ENCODE data around the gene OR2M3. TPM values are rescaled to one million over a fixed set of nuclear protein-coding genes. Genes with fewer than 3 reads are reported as not detected.
"Not testable (repeated sequence)": the region's sequence is repeated elsewhere in the genome, so short reads cannot be mapped to it uniquely, and the experiment has no call there.

Gene OR2M3
- total RNA-seq, 1 donor from 2014 or later = not detected

DNA sequence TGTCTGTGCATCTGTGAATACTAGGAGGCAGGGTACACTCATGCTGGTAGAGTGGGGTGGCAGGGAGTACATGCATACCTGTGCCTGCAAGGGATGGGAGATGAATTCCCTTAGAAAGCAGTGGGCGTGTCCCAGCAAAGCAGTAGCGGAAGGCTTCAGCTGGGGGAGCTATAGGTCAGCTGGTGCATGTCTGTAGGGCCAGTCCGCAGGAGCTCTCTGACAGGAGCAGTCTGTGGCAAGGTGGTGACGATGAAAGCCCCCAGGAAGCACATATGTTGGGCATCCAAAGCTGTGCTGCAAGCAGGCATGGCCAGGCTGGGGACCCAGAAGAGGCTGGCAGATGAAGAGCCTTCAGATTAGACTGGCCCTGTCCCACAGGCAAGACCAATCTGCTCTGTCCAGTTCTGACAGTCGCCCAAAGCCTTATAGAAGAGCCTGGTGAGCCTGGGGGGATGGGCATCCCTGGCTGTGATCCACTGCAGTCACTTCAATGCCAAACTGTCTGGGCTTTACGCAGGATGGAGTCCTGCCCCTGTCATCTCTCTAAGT, 32.4 kb downstream of the OR2M3 start:
- H3K36me3 Mint-ChIP-seq (ENCODE audit: low read depth) = no peaks in the 10 kb centered on the region
- no peak for DNase-seq (ENCODE audit: low spot score)
- no peak overlapping the region for H3K27ac Mint-ChIP-seq
- intact Hi-C loops (cut with micrococcal nuclease) = no loop called here
- no peak overlapping the region for H3K4me3 Mint-ChIP-seq
- no peaks in the 10 kb centered on the region for H3K9me3 Mint-ChIP-seq
- no peaks in the 10 kb centered on the region for H3K27me3 Mint-ChIP-seq (ENCODE audit: insufficient read depth)
- H3K4me1 Mint-ChIP-seq (ENCODE audit: low read depth) = no peaks in the 10 kb centered on the region

- Mint-ChIP-seq H3K27me3 (ENCODE audit: insufficient read depth) (no peaks in the 10 kb centered on the region), H3K9me3 (no peaks in the 10 kb centered on the region), H3K36me3 (ENCODE audit: low read depth) (no peaks in the 10 kb centered on the region), H3K4me3 (no peak within 1 kb of the TSS), H3K4me1 (ENCODE audit: low read depth) (no peaks in the 10 kb centered on the region), H3K27ac (no peak within 1 kb of the TSS)
- intact Hi-C loops (cut with micrococcal nuclease) = no loop called here
- DNase-seq (ENCODE audit: low spot score) = no peak
These were observed 34.1 kb downstream of the OR2M3 start, which contains the start of gene OR2M4 for GRCh38 chr1:248231117-248231516. TSS of gene OR2M4 (plus strand) at chr1:248231417. CDS start at chr1:248238929, 7,512 bp downstream.

- no peak overlapping the region for H3K27ac Mint-ChIP-seq
- no peaks in the 10 kb centered on the region for H3K9me3 Mint-ChIP-seq
- no peaks in the 10 kb centered on the region for H3K27me3 Mint-ChIP-seq (ENCODE audit: insufficient read depth)
- H3K36me3 Mint-ChIP-seq (ENCODE audit: low read depth) = no peaks in the 10 kb centered on the region
- intact Hi-C loops (cut with micrococcal nuclease) = no loop called here
- no peak for DNase-seq (ENCODE audit: low spot score)
- H3K4me3 Mint-ChIP-seq = no peak overlapping the region
- peaks cover 7% of the 10 kb centered on the region for H3K4me1 Mint-ChIP-seq (ENCODE audit: low read depth)
These were observed 42.4 kb downstream of the OR2M3 start for GRCh38 chr1:248239478-248239877.

- intact Hi-C loops (cut with micrococcal nuclease) = loop anchor here (5.0 to 10.0 kb wide), 2 partner anchors 306 to 442 kb away; no protein-coding TSS in a partner anchor
- H3K4me1 Mint-ChIP-seq (ENCODE audit: low read depth) = peaks cover 7% of the 10 kb centered on the region
- H3K27ac Mint-ChIP-seq = no peak overlapping the region
- no peaks in the 10 kb centered on the region for H3K27me3 Mint-ChIP-seq (ENCODE audit: insufficient read depth)
- no peak for DNase-seq (ENCODE audit: low spot score)
- no peaks in the 10 kb centered on the region for H3K9me3 Mint-ChIP-seq
- H3K4me3 Mint-ChIP-seq = no peak overlapping the region
- no peaks in the 10 kb centered on the region for H3K36me3 Mint-ChIP-seq (ENCODE audit: low read depth)
These were observed 46.1 kb downstream of the OR2M3 start for GRCh38 chr1:248243204-248243603.

DNA sequence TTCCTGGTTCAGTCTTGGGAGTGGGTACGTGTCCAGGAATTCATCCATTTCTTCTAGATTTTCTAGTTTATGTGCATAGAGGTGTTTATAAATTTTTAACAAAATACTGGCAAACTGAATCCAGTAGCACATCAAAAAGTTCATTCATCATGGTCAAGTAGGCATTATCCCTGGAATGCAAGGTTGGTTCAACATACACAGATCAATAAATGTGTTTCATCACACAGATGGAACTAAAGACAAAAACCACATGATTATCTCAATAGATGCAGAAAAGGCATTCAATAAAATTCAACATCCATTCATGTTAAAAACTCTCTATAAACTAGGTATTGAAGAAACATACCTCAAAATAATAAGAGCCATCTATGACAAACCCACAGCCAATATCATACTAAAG, 62.2 kb downstream of the OR2M3 start:
- H3K4me3 Mint-ChIP-seq; H3K27me3 Mint-ChIP-seq (ENCODE audit: insufficient read depth); H3K4me1 Mint-ChIP-seq (ENCODE audit: low read depth); H3K36me3 Mint-ChIP-seq (ENCODE audit: low read depth); DNase-seq (ENCODE audit: low spot score); H3K27ac Mint-ChIP-seq; intact Hi-C loops (cut with micrococcal nuclease); H3K9me3 Mint-ChIP-seq: not testable (repeated sequence)

Other genes with a start within 250 kb of the OR2M3 start
- 0.21 TPM in 1 of 2 replicates, not detected in the other for gene OR2L8, start 248.4 kb upstream of the OR2M3 start, total RNA-seq
- not detected in 2 replicates for gene OR2AK2, start 232.0 kb upstream of the OR2M3 start, total RNA-seq
- not detected in 2 replicates for gene OR2L5, start 183.6 kb upstream of the OR2M3 start, total RNA-seq
- gene OR2L2, start 167.2 kb upstream of the OR2M3 start, total RNA-seq = 0.07 and 0.08 TPM in 2 replicates
- not detected in 2 replicates for gene OR2L3, start 150.4 kb upstream of the OR2M3 start, total RNA-seq
- gene OR2L13, start 102.1 kb upstream of the OR2M3 start, total RNA-seq = not detected in 2 replicates
- not detected in 2 replicates for gene OR2M5, start 52.1 kb upstream of the OR2M3 start, total RNA-seq
- not detected in 2 replicates for gene OR2M2, start 22.4 kb upstream of the OR2M3 start, total RNA-seq
- gene OR2M4, start 34.2 kb downstream of the OR2M3 start, total RNA-seq = not detected in 2 replicates
- not detected in 2 replicates for gene OR2T33, start 80.7 kb downstream of the OR2M3 start, total RNA-seq
- not detected in 2 replicates for gene OR2T12, start 106.2 kb downstream of the OR2M3 start, total RNA-seq
- gene OR2M7, start 127.3 kb downstream of the OR2M3 start, total RNA-seq = not detected in 2 replicates
- gene OR14C36, start 151.5 kb downstream of the OR2M3 start, total RNA-seq = not detected in 2 replicates
- not detected in 2 replicates for gene OR2T4, start 164.4 kb downstream of the OR2M3 start, total RNA-seq
- gene OR2T6, start 178.5 kb downstream of the OR2M3 start, total RNA-seq = not detected in 2 replicates
- not detected in 2 replicates for gene OR2T1, start 205.8 kb downstream of the OR2M3 start, total RNA-seq
- gene OR2T2, start 248.4 kb downstream of the OR2M3 start, total RNA-seq = not detected in 2 replicates

All from activated T-helper 1 cell treated with anti-CD3 and anti-CD28 coated beads, Interleukin-12 subunit alpha, Interleukin-12 subunit beta, Interleukin-2, Interleukin-4 antibody, amounts not matched to agents 30 ng/mL and 10 ng/mL and 1 ng/mL, durations not matched to agents 14 hours and 24 hours and 36 hours (primary cell).